ENCODE measurements around the gene RIN2. TPM values are rescaled to one million over a fixed set of nuclear protein-coding genes. Genes with fewer than 3 reads are reported as not detected.

RIN2 gene
- total RNA-seq, 2 donors from 2014 or later = 33.1 to 56.6 TPM

GRCh38 chr20:19767070-19767469, 9.0 kb downstream of the RIN2 start:
- no peak for TF ChIP-seq CTCF (IDR thresholded peaks at IDR 0.05)
- H3K4me1 ChIP-seq = peaks cover 0 to 12% of the 10 kb centered on the region in 2 donors
- H3K36me3 ChIP-seq = no peaks in the 10 kb centered on the region
- no peak overlapping the region for H3K27ac ChIP-seq
- H3K4me3 ChIP-seq = no peak overlapping the region
- H3K27me3 ChIP-seq = no peaks in the 10 kb centered on the region
- H3K9me3 ChIP-seq = no peaks in the 10 kb centered on the region
- DNase-seq (ENCODE audit: low spot score) = peak; percentile 9

GRCh38 chr20:19768325-19768842, 10.3 kb downstream of the RIN2 start:
- Histone ChIP-seq H3K9me3 (no peaks in the 10 kb centered on the region), H3K27ac (no peak overlapping the region), H3K4me3 (no peak overlapping the region), H3K4me1 (peaks cover 0 to 17% of the 10 kb centered on the region in 2 donors), H3K36me3 (no peaks in the 10 kb centered on the region), H3K27me3 (no peaks in the 10 kb centered on the region)
- TF ChIP-seq CTCF (IDR thresholded peaks at IDR 0.05) = no peak
- DNase-seq (ENCODE audit: low spot score) = peak; percentile 44

DNA sequence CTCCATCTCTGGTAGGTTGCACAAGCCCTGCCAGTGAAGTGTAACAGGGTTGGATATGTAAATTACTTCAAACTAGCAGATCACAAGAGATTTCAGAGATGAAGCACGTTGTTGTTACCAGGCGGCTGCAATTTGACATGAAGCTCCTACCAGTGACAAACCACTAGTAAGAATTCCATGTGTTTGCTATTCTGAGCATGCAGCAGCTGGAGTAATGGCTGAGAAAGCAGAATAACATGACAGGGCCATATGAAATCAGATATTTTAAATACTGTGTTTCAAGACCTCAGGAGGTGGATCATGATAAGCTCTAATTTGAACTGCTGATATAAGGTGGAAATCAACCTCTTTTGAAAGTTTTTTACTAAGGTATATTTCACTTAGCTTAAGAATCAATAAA, 11.4 kb downstream of the RIN2 start:
- no peaks in the 10 kb centered on the region for H3K9me3 ChIP-seq
- no peak overlapping the region for H3K4me3 ChIP-seq
- H3K36me3 ChIP-seq = no peaks in the 10 kb centered on the region
- peaks cover 0 to 27% of the 10 kb centered on the region in 2 donors for H3K4me1 ChIP-seq
- H3K27me3 ChIP-seq = no peaks in the 10 kb centered on the region
- DNase-seq (ENCODE audit: low spot score) = no peak
- H3K27ac ChIP-seq = no peak overlapping the region
- TF ChIP-seq CTCF (IDR thresholded peaks at IDR 0.05) = no peak

GRCh38 chr20:19770375-19770774, 12.3 kb downstream of the RIN2 start:
- H3K27ac ChIP-seq = no peak overlapping the region
- no peak overlapping the region for H3K4me3 ChIP-seq
- H3K27me3 ChIP-seq = no peaks in the 10 kb centered on the region
- peaks cover 0 to 35% of the 10 kb centered on the region in 2 donors for H3K4me1 ChIP-seq
- no peak for DNase-seq (ENCODE audit: low spot score)
- TF ChIP-seq CTCF (IDR thresholded peaks at IDR 0.05) = no peak
- no peaks in the 10 kb centered on the region for H3K36me3 ChIP-seq
- no peaks in the 10 kb centered on the region for H3K9me3 ChIP-seq

DNA sequence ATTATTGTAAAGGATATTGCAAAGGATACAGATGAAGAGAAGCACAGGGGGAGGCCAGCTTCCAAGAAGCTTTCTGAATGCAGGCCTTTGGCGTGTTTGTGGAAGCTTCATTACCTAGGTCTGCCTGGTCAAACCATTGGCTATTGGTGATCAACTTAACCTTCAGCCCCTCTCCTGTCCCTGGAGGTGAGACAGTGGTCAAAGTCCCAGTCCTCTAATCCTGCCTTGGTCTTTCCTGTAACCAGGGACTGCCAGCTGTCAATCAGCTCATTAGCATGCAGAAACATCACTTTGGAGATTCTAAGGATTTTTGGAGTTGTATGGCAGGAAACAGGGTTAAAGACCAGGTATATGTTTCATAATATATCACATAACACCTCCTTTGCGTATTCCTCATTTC, 13.0 kb downstream of the RIN2 start:
- no peaks in the 10 kb centered on the region for H3K9me3 ChIP-seq
- no peak for TF ChIP-seq CTCF (IDR thresholded peaks at IDR 0.05)
- no peaks in the 10 kb centered on the region for H3K27me3 ChIP-seq
- H3K36me3 ChIP-seq = no peaks in the 10 kb centered on the region
- H3K27ac ChIP-seq = no peak overlapping the region
- no peak for DNase-seq (ENCODE audit: low spot score)
- peaks cover 0 to 42% of the 10 kb centered on the region in 2 donors for H3K4me1 ChIP-seq
- H3K4me3 ChIP-seq = no peak overlapping the region

- Histone ChIP-seq H3K4me3 (no peak overlapping the region), H3K36me3 (no peaks in the 10 kb centered on the region), H3K9me3 (no peaks in the 10 kb centered on the region), H3K27ac (no peak overlapping the region), H3K27me3 (no peaks in the 10 kb centered on the region), H3K4me1 (peaks cover 0 to 63% of the 10 kb centered on the region in 2 donors)
- TF ChIP-seq CTCF (IDR thresholded peaks at IDR 0.05) = no peak
- DNase-seq (ENCODE audit: low spot score) = no peak
Measured at GRCh38 chr20:19773471-19773870, 15.4 kb downstream of the RIN2 start.
